ENCODE measurements around the gene TCP1. TPM values are rescaled to one million over a fixed set of nuclear protein-coding genes. Genes with fewer than 3 reads are reported as not detected.

The TCP1 gene
- total and polyA plus RNA-seq, 9 donors = 83.5 to 237 (median 162) TPM

DNA sequence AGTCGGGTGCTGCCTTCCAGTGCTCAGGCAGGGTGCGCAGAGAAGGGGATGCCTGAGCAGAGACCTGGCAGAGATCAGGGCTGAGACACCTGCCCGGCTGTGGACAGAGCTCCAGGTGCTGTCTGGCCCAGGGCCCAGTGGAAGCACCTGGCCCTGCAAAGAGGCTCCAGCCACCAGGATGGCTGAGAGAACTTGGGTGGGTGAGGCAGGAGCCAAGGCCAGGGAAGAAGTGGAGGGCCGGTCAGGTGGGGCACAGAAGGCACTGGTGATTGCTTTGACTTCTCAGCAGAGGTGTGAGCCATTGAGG, 41.9 kb upstream of the TCP1 start:
- no peaks in the 10 kb centered on the region for H3K36me3 ChIP-seq
- H3K27me3 ChIP-seq = no peaks in the 10 kb centered on the region
- no peak overlapping the region for H3K27ac ChIP-seq
- peaks cover 2% of the 10 kb centered on the region for H3K4me1 ChIP-seq (ENCODE audit: insufficient read depth)
- DNase-seq = no peak
- 73 to 82% (median 79%) methylated on average over 4 of the region's 4 CpGs for WGBS, 3 donors
- H3K4me3 ChIP-seq = no peak overlapping the region
- TF ChIP-seq POLR2A (IDR thresholded peaks at IDR 0.05) (no peak), EP300 (IDR thresholded peaks at IDR 0.05) (no peak)
- TF ChIP-seq, protein P1, sequence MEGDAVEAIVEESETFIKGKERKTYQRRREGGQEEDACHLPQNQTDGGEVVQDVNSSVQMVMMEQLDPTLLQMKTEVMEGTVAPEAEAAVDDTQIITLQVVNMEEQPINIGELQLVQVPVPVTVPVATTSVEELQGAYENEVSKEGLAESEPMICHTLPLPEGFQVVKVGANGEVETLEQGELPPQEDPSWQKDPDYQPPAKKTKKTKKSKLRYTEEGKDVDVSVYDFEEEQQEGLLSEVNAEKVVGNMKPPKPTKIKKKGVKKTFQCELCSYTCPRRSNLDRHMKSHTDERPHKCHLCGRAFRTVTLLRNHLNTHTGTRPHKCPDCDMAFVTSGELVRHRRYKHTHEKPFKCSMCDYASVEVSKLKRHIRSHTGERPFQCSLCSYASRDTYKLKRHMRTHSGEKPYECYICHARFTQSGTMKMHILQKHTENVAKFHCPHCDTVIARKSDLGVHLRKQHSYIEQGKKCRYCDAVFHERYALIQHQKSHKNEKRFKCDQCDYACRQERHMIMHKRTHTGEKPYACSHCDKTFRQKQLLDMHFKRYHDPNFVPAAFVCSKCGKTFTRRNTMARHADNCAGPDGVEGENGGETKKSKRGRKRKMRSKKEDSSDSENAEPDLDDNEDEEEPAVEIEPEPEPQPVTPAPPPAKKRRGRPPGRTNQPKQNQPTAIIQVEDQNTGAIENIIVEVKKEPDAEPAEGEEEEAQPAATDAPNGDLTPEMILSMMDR (IDR thresholded peaks at IDR 0.05) = no peak
- intact Hi-C loops (cut with DNase I) = loop anchor here in 1 of 4 donors (5.0 kb wide), 1 partner anchor 39 kb away; the partner anchor contains the start of gene MRPL18
- no peaks in the 10 kb centered on the region for H3K9me3 ChIP-seq

DNA sequence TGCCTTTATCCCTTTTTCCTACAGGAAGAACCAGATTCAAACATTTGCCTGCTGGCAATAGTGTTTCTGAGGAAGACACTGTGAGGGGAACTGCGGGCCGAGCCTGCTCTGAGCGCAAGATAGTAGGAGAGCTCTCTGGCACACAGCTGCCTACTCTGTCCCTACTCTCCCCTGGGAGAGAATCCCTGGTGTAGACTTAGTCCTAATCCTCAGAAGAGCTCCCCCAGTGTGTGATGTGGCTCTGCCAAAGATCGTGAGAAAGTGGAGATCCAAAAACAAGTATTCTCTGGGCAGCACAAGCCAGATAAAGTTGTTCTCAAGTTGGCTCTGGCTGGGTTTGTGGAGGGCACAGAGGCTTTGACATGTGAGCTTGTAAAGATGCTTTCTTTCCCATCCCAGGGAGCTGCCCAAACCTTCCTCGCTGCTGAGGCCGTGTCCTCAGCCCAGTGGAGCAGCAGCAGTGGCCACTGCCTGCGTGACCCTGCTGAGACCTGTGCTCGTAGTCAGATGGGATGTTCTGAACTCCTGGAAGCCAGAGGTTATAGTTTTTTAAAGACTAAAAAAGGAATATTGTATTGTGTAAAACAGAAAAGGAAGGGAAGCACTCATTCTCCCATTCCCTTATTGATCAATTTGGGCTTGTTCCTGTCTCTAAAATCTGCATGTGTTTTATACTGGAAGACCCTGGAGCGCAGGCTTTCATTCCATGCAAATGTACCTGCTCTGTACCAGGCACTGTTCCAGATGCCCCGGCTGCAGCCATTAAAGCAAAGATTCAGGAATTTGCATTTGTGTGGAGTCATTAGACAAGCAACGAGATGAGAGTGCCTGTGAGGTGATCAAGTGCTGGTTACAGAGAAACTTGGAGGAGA, 41.3 kb upstream of the TCP1 start:
- H3K27ac ChIP-seq = no peak overlapping the region
- H3K9me3 ChIP-seq = no peaks in the 10 kb centered on the region
- WGBS, 3 donors = 60 to 71% (median 63%) methylated on average over 11 of the region's 11 CpGs
- no peaks in the 10 kb centered on the region for H3K27me3 ChIP-seq
- TF ChIP-seq, protein P1 (IDR thresholded peaks at IDR 0.05) = no peak
- TF ChIP-seq EP300 (IDR thresholded peaks at IDR 0.05) = no peak
- no peak for TF ChIP-seq POLR2A (IDR thresholded peaks at IDR 0.05)
- H3K36me3 ChIP-seq = no peaks in the 10 kb centered on the region
- intact Hi-C loops (cut with DNase I) = loop anchor here in 1 of 4 donors (5.0 kb wide), 1 partner anchor 38 kb away; the partner anchor contains the start of gene MRPL18
- no peak for DNase-seq
- peaks cover 2% of the 10 kb centered on the region for H3K4me1 ChIP-seq (ENCODE audit: insufficient read depth)
- H3K4me3 ChIP-seq = no peak overlapping the region

DNA sequence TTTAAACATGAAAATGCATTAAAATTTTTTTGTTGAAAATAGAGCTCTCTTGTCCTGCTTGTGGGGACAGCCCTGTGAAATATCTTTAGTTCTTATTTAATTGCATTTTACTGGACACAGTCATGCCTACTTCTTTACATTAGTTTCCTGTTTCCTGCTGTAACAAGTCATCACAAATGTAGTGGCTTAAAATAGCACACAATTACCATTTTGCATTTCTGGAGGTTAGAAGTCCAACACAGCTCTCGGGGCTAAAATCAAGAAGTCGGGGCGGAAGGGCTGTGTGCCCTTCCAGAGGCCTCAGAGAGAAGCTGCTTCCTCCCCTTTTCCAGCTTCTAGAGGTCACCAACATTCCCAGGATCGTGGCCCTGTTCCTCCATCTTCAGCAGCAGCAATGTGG, 40.1 kb upstream of the TCP1 start:
- no peaks in the 10 kb centered on the region for H3K4me1 ChIP-seq (ENCODE audit: insufficient read depth)

DNA sequence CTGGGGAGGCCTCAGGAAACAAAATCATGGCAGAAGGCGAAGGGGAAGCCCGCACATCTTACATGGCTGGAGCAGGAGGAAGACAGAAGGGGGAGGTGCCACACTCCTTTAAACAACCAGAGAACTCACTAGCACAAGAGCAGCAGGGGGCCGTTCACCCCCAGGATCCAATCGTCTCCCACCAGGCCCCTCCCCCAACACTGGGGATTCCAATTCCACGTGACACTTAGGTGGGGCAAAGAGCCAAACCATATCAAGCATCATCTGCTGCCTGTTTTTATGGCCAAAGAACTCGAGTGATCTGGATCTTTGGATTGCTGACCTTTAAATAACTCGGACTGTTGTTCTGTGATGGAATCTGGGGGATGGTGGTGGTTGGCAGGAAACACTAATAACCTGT, 38.7 kb upstream of the TCP1 start:
- no peaks in the 10 kb centered on the region for H3K36me3 ChIP-seq
- no peak for TF ChIP-seq EP300 (IDR thresholded peaks at IDR 0.05)
- TF ChIP-seq, protein P1 (IDR thresholded peaks at IDR 0.05) = no peak
- TF ChIP-seq POLR2A (IDR thresholded peaks at IDR 0.05) = no peak
- WGBS, 3 donors = 40 to 46% (median 45%) methylated on average over 7 of the region's 7 CpGs
- H3K27ac ChIP-seq = no peak overlapping the region
- intact Hi-C loops (cut with DNase I) = no loop called here
- H3K4me1 ChIP-seq (ENCODE audit: insufficient read depth) = no peaks in the 10 kb centered on the region
- no peak for DNase-seq
- no peak overlapping the region for H3K4me3 ChIP-seq
- H3K9me3 ChIP-seq = no peaks in the 10 kb centered on the region
- no peaks in the 10 kb centered on the region for H3K27me3 ChIP-seq

More for the DNA sequence above, 40.1 kb upstream of the TCP1 start:
- intact Hi-C loops (cut with DNase I) = no loop called here
- Histone ChIP-seq H3K36me3 (no peaks in the 10 kb centered on the region), H3K27ac (no peak overlapping the region), H3K27me3 (no peaks in the 10 kb centered on the region), H3K4me3 (no peak overlapping the region), H3K9me3 (no peaks in the 10 kb centered on the region)
- 71 to 80% (median 80%) methylated on average over 4 of the region's 4 CpGs for WGBS, 3 donors
- DNase-seq = no peak
- TF ChIP-seq EP300 (IDR thresholded peaks at IDR 0.05) (no peak), POLR2A (IDR thresholded peaks at IDR 0.05) (no peak)
- TF ChIP-seq, protein P1 (IDR thresholded peaks at IDR 0.05) = no peak
